Right lobe of liver (tissue), 6 donors: ENCODE data around the gene FAM135A. TPM values are rescaled to one million over a fixed set of nuclear protein-coding genes. Genes with fewer than 3 reads are reported as not detected.

ENCODE experiments used
- ATAC-seq, 4 donors: fragments of 200-7000 bp; cut with Tn5 transposase; one replicate each; pipeline ENCODE4 v1.9.1; 2020; ENCODE audit warnings: mild to moderate bottlenecking in 4 of 4, moderate library complexity in 4 of 4
- DNase-seq, 3 donors: peaks; one replicate each; pipeline ENCODE4 v3.0.0-alpha.2; 2020
- H3K27ac ChIP-seq, 3 donors: fragments of 200-600 bp; one replicate each; pipeline ENCODE4 v1.8.0; 2022
- H3K27me3 ChIP-seq, 2 donors: fragments of 200-600 bp; one replicate each; pipeline ENCODE4 v1.8.0; 2022
- H3K36me3 ChIP-seq, 4 donors: fragments of 200-600 bp; sonication (generic) in 1 of 4; one replicate each; pipeline versions ENCODE4 v1.5.1 to v1.8.0; 2017 to 2022; ENCODE audit warnings: control low read depth in 1 of 4
- H3K4me1 ChIP-seq, 4 donors: fragments of 200-600 bp; sonication (generic) in 1 of 4; one replicate each; pipeline versions ENCODE4 v1.5.1 to v1.8.0; 2017 to 2022; ENCODE audit warnings: control low read depth in 1 of 4
- H3K4me3 ChIP-seq, 3 donors: fragments of 200-600 bp; one replicate each; pipeline ENCODE4 v1.8.0; 2022
- H3K9me3 ChIP-seq, 4 donors: fragments of 200-600 bp; sonication (generic) in 1 of 4; one replicate each; pipeline versions ENCODE4 v1.5.1 to v1.8.0; 2017 to 2022; ENCODE audit warnings: control low read depth in 1 of 4
- CTCF ChIP-seq, 4 donors: fragments of 200-600 bp in 3 of 4; fragments of 450-650 bp in 1 of 4; IDR thresholded peaks; one replicate each; pipeline versions ENCODE4 v1.5.1 to v1.8.0; 2016 to 2022; ENCODE audit warnings: antibody characterized with exemption in 4 of 4, mild to moderate bottlenecking in 2 of 4
- POLR2A ChIP-seq: fragments of 450-650 bp; IDR thresholded peaks from one replicate; pipeline ENCODE4 v1.6.1; 2017; ENCODE audit warnings: antibody characterized with exemption, mild to moderate bottlenecking
- WGBS: methylation state at CpG from one replicate; pipeline ENCODE4 v1.1.6; 2018; ENCODE audit warnings: low coverage, low lambda C conversion rate; ENCODE audit not compliant: insufficient coverage; ENCODE audit errors: missing lambda C conversion rate; 5-methylcytosine and 5-hydroxymethylcytosine counted together
- intact Hi-C, 2 donors: fragments of 100-400 bp; cut with DNase I; formaldehyde crosslinking; loops; one replicate each; pipeline versions ENCODE4 v1.11.2 to v1.14.1; 2022
- total RNA-seq, 6 experiments: library from RNA; depleted of rRNA in 2 of 6; stranded (reverse); fragments of >200 nt in 2 of 6; fragmentation: NEBNext Ultra II Directional in 3 of 6; extraction: Animal tissue kit (Norgen Biotek cat#: 25700) in 3 of 6; gene quantifications; one replicate each; pipeline versions ENCODE4 v1.1.0 to v1.2.4, GENCODE V29; 2016 to 2023
- donor health status: DM: no; HTN: yes; CAD: no.
- donor health status: DM: no; HTN: no; CAD: no.
- donor health status: DM: no; HTN: no; CAD: no.
- donor health status: DM: no; HTN: yes; CAD: no.
- donor health status: DM: no; HTN: yes; CAD: no.

Gene FAM135A
- total RNA-seq, 6 experiments from 2014 or later: 3.9 to 17.0 (median 8.0) TPM

GRCh38 chr6:70415247-70415646 lies 1.9 kb downstream of the FAM135A start:
- intact Hi-C loops: no loop called here
- no peak overlapping the region for H3K27ac ChIP-seq
- ATAC-seq (no peak), DNase-seq (no peak)
- H3K4me3 ChIP-seq: no peak overlapping the region
- TF ChIP-seq CTCF (IDR thresholded peaks at IDR 0.05): no peak
- TF ChIP-seq POLR2A: no peak
- peaks cover 0 to 11% (median 2%) of the 10 kb centered on the region in 4 donors for H3K4me1 ChIP-seq
- H3K27me3 ChIP-seq: no peaks in the 10 kb centered on the region
- H3K36me3 ChIP-seq: no peaks in the 10 kb centered on the region
- no peaks in the 10 kb centered on the region for H3K9me3 ChIP-seq

GRCh38 chr6:70415660-70416059 lies 2.4 kb downstream of the FAM135A start:
- ATAC-seq: no peak
- WGBS: 92% methylated on average over 1 of the region's 1 CpG
- peaks cover 0 to 11% (median 2%) of the 10 kb centered on the region in 4 donors for H3K4me1 ChIP-seq
- no peaks in the 10 kb centered on the region for H3K27me3 ChIP-seq
- intact Hi-C loops: no loop called here
- no peaks in the 10 kb centered on the region for H3K9me3 ChIP-seq
- TF ChIP-seq CTCF (IDR thresholded peaks at IDR 0.05) (no peak), POLR2A (no peak)
- no peak overlapping the region for H3K4me3 ChIP-seq
- no peaks in the 10 kb centered on the region for H3K36me3 ChIP-seq
- H3K27ac ChIP-seq: no peak overlapping the region
- DNase-seq: no peak

GRCh38 chr6:70421509-70421908 lies 8.2 kb downstream of the FAM135A start:
- TF ChIP-seq POLR2A (no peak), CTCF (IDR thresholded peaks at IDR 0.05) (no peak)
- no peak for ATAC-seq
- no peaks in the 10 kb centered on the region for H3K27me3 ChIP-seq
- WGBS: 54% methylated on average over 2 of the region's 2 CpGs
- DNase-seq: no peak
- no peaks in the 10 kb centered on the region for H3K4me1 ChIP-seq
- no peak overlapping the region for H3K4me3 ChIP-seq
- H3K27ac ChIP-seq: no peak overlapping the region
- H3K36me3 ChIP-seq: no peaks in the 10 kb centered on the region
- intact Hi-C loops: no loop called here
- no peaks in the 10 kb centered on the region for H3K9me3 ChIP-seq

- H3K36me3 ChIP-seq: no peaks in the 10 kb centered on the region
- H3K4me1 ChIP-seq: no peaks in the 10 kb centered on the region
- TF ChIP-seq POLR2A (no peak), CTCF (IDR thresholded peaks at IDR 0.05) (no peak)
- WGBS: 95% methylated on average over 5 of the region's 5 CpGs
- no peak overlapping the region for H3K27ac ChIP-seq
- intact Hi-C loops: no loop called here
- H3K27me3 ChIP-seq: no peaks in the 10 kb centered on the region
- no peak for ATAC-seq
- H3K4me3 ChIP-seq: no peak overlapping the region
- no peaks in the 10 kb centered on the region for H3K9me3 ChIP-seq
- no peak for DNase-seq
Observed at GRCh38 chr6:70423189-70424134, 10.2 kb downstream of the FAM135A start.
